Stimulated activated CD4-positive, alpha-beta T cell treated with anti-CD3 and anti-CD28 coated beads, Interleukin-12 subunit alpha, Interleukin-12 subunit beta, amount 100 ng/mL, for 48 hours (primary cell): ENCODE measurements around the gene TFCP2L1.
"Not testable (repeated sequence)": the region's sequence is repeated elsewhere in the genome, so short reads cannot be mapped to it uniquely, and the experiment has no call there.

Source experiments
- DNase-seq, 3 donors: peaks; one replicate each; pipeline ENCODE4 v3.0.0-alpha.2; 2020; ENCODE audit warnings: low read depth in 2 of 3, low spot score in 1 of 3

TFCP2L1 gene, protein sequence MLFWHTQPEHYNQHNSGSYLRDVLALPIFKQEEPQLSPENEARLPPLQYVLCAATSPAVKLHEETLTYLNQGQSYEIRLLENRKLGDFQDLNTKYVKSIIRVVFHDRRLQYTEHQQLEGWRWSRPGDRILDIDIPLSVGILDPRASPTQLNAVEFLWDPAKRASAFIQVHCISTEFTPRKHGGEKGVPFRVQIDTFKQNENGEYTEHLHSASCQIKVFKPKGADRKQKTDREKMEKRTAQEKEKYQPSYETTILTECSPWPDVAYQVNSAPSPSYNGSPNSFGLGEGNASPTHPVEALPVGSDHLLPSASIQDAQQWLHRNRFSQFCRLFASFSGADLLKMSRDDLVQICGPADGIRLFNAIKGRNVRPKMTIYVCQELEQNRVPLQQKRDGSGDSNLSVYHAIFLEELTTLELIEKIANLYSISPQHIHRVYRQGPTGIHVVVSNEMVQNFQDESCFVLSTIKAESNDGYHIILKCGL

GRCh38 chr2:121284463-121285449 lies at the start of gene TFCP2L1:
TFCP2L1 (minus strand) TSS chr2:121285202; CDS start chr2:121285109, 93 bp downstream.
- peak in 1 of 3 donors; percentile 14 for DNase-seq

- DNase-seq, result no peak
Observed at GRCh38 chr2:121333834-121334558, 49.0 kb upstream of the TFCP2L1 start.

DNA sequence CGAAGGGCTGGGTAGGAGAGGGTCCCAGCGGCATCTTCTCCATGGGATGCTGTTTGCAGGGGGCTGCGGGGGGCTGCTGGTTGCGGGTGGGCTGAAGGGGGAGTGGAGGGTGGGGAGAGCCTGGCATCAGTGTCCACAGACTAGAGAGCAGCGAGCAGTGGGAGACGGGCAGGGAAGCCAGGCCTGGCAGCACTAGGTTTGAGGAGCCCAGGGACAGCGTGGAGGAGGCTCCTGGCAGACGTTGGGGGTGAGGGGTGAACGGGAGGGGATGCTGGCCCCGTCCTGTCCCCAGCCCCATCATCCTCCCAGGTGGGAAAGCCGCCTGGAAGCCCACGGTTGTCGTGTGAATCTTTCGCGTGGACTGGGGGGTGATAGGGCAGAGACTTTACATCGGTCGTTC lies 48.2 kb upstream of the TFCP2L1 start:
- no peak for DNase-seq

GRCh38 chr2:121331324-121331723 lies 46.3 kb upstream of the TFCP2L1 start:
- DNase-seq, result not testable (repeated sequence)

- no peak for DNase-seq
Observed at GRCh38 chr2:121330921-121331320, 45.9 kb upstream of the TFCP2L1 start.

- no peak for DNase-seq
Observed at GRCh38 chr2:121329786-121330185, 44.8 kb upstream of the TFCP2L1 start.

DNA sequence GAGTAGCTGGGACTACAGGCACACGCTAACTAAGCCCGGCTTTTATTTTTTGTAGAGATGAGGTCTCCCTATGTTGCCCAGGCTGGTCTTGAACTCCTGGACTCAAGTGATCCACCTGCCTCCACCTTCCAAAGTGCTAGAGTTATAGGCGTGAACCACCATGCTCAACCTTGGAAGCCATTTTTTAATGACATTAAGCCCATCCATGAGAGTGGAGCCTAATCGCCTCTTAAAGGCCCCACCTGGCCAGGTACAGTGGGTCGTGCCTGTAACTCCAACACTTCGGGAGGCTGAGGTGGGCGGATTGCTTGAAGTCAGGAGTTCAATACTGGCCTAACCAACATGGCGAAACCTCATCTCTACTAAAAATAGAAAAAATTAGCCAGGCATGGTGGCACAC lies 41.6 kb upstream of the TFCP2L1 start:
- no peak for DNase-seq

DNA sequence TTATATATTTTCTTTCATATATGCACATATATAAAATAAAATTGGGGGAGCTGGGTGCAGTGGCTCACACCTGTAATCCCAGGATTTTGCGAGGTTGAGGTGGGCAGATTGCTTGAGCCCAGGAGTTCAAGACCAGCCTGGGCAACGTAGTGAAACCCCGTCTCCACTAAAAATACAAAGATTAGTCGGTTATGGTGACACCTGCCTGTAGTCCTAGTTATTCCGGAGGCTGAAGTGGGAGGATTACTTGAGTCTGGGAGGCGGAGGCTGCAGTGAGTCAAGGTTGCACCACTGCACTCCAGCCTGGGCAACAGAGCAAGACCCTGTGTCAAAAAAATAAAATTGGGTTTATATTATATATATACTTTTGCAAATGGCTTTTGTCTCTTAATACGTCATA lies 39.6 kb upstream of the TFCP2L1 start:
- DNase-seq, result no peak

DNA sequence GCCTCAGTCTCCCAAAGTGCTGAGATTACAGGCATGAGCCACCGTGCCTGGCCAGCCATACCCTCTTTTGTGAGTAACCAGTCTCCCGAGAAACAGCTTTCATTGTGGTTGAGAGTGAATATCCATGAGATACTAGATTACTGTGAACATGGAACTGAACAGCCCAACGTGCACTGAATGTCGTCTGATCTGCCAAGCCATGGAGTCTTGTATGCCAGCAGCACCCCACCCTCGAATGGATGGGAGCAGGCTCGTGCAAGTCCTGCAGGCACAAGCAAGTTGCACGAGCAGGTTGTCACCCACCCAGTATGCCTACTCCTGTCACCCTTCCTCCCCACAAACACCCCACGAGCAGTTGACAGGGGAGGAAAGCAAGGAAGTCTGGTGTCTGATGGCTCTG lies 36.5 kb upstream of the TFCP2L1 start:
- DNase-seq, result no peak

DNA sequence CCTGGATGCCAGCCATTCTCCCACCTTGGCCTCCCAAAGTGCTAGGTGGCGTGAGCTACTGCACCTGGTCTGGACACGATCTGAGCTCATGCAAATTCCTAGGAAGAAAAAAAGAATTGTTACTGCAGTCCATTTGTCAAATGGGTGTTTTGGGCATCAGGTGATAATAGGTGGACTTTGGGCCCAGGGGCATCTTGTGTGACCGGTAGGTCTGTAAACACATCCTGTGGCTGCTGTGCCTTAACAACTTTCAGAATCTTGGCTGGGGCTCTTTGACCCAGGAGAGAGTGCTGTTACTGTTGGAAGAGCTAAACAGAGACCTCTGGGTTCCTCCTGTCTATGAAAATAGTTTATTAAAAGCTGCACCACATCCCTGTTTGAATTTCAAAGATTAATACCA lies 34.9 kb upstream of the TFCP2L1 start:
- DNase-seq, result no peak

DNA sequence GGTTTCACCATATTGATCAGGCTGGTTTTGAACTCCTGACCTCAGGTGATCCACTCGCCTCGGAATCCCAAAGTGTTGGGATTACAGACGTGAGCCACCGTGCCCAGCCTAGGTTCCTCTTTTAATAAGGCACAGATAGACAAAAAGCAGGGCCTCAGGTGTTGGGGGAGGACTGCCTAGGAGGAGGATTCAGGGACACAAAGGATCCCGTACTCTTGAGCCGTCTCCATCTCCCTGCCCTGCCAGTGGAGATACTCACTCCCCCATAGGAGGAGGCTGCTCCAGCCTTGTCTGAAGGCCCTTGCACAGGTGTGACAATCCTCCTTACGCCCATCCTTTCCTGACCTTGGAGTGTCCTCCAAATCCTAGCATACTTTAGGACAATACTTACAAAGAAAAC lies 32.0 kb upstream of the TFCP2L1 start:
- DNase-seq, result no peak

- DNase-seq, result not testable (repeated sequence)
Observed at GRCh38 chr2:121313701-121314100, 28.7 kb upstream of the TFCP2L1 start.

DNA sequence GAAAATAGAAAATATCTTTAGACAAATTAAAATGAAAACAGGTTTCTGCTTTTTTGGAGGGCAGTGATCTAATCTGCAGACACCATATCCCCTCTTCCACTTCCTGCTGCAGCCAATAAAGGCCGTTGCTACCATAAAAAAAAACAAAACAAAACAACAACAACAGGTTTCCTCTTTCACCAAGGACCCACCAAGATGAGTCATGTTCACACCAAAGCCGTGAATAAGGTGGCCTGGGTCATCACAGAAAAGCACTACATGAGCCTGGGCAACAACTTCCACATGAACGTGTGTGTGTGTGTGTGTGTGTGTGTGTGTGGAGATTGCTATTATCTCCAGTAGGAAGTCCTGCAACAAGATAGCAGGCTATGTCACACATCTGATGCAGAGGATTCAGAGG lies 24.8 kb upstream of the TFCP2L1 start:
- DNase-seq, result no peak

DNA sequence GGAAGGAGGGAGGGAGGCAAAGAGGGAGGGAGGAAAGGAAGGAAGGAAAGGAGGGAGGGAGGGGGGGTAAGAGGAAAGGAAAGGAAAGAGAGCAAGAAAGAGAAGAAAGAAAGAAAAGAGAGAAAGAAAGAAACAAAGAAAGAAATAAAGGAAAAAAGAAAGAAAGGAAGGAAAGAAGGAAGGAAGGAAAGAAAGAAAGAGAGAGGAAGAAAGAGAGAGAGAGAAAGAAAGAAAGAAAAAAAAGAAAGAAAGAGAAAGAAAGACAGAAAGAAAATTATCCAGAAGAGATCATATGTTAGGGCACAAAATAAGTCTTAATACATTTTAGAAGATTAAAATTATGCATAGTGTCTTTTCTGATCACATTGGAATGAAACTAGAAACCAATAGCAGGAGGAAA lies 24.3 kb upstream of the TFCP2L1 start:
- no peak for DNase-seq

GRCh38 chr2:121307048-121307447 lies 22.0 kb upstream of the TFCP2L1 start:
- DNase-seq, result no peak

DNA sequence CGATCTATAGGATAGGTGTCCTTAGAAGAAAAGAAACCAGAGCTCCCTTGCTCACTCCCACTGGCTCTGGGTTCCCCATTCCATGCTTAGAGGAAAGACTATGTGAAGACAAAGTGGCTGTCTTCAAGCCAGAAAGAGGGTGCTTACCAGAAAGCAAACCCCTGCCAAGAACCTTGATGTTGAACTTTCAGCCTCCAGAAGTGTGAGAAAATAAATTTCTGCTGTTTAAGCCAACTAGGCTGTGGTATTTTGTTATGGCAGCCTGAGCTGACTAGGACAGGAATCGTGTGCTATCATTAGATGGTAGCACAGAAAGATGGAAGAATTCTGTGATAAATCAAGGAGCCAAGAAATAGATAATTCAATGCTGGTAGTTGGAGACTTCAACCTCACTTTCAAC lies 19.9 kb upstream of the TFCP2L1 start:
- no peak for DNase-seq

- DNase-seq, result no peak
Observed at GRCh38 chr2:121303531-121304263, 18.7 kb upstream of the TFCP2L1 start.

- not testable (repeated sequence) for DNase-seq
Observed at GRCh38 chr2:121301190-121301589, 16.2 kb upstream of the TFCP2L1 start.

DNA sequence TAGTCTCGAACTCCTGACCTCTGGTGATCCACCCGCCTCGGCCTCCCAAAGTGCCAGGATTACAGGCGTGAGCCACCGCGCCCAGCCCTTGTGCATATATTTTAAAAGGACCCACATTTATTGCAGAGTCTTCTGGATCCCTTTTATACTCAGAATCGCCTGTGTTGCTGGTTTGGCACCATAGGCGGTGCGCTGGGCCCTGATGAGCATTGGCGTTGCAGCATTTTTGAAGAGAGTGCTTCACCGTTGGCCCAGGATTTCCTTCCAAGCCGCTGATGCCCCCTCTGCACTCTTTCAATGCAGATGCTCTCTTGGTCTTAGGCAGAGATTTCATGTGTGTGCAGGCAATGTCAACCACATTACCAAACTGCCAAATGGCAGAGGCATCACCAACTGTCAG lies 13.5 kb upstream of the TFCP2L1 start:
- no peak for DNase-seq

- DNase-seq, result not testable (repeated sequence)
Observed at GRCh38 chr2:121297866-121298265, 12.9 kb upstream of the TFCP2L1 start.
